AG09309 (cell line): ENCODE data around the gene DPYD.

Experiments used
- DNase-seq: peaks from one replicate; pipeline ENCODE4 v3.0.0-alpha.2; 2010; ENCODE audit warnings: low read depth
- H3K4me3 ChIP-seq: 2 replicates; pipeline ENCODE4 v1.5.1; 2011; ENCODE audit warnings: mild to moderate bottlenecking, low read depth, low read length, moderate library complexity; ENCODE audit not compliant: control insufficient read depth
- CTCF ChIP-seq: IDR thresholded peaks from 2 replicates; pipeline ENCODE4 v1.5.1; 2011; ENCODE audit warnings: mild to moderate bottlenecking, low read depth, low read length, inconsistent platforms; ENCODE audit not compliant: insufficient read depth, control insufficient read depth; ENCODE audit errors: missing control alignments

DPYD gene

GRCh38 chr1:97712980-97713379, 207.9 kb downstream of the DPYD start:
- TF ChIP-seq CTCF, result no peak
- H3K4me3 ChIP-seq, result no peak overlapping the region
- no peak for DNase-seq

DNA sequence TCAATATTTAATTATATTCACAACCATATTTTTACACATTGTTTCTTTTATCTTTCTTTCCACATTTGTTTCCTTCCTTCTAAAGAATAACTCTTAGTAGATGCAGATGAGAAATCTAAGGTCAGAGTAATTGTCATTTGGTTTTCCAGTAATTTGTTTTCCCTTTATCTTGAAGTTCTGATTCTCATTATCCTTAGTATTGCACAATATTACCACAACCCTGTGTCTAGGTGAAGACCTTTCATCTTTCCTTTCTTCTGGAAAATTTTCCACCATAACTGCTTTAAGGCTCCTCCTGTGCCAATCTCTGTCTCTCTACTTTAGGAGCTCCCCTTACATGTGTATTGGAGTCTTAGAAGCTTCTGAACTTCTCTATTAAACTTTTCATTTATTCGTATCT, 209.0 kb downstream of the DPYD start:
- TF ChIP-seq CTCF, result no peak
- no peak overlapping the region for H3K4me3 ChIP-seq
- no peak for DNase-seq

DNA sequence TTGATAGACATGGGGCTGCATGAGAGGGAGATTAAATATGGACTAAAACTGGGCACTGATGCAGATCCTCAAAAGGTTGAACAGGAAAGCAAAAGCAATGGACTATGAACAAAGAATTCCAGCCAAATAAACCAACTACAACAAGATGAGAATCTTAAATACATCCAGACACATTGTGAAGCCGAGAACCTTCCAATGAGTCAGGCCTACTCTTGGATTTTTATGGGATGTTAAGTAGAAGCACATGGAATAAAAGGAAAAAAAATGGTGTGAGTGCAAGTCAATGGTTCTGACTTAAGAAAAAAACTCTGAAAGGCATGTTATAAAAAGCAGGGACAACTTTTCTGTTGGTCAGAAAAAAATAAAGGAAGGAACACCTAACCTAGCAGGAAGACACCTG, 227.2 kb downstream of the DPYD start:
- TF ChIP-seq CTCF, result no peak
- peak; percentile 52 for DNase-seq
- H3K4me3 ChIP-seq, result no peak overlapping the region

GRCh38 chr1:97691325-97691724, 229.5 kb downstream of the DPYD start:
- no peak for TF ChIP-seq CTCF
- no peak for DNase-seq
- H3K4me3 ChIP-seq, result no peak overlapping the region

DNA sequence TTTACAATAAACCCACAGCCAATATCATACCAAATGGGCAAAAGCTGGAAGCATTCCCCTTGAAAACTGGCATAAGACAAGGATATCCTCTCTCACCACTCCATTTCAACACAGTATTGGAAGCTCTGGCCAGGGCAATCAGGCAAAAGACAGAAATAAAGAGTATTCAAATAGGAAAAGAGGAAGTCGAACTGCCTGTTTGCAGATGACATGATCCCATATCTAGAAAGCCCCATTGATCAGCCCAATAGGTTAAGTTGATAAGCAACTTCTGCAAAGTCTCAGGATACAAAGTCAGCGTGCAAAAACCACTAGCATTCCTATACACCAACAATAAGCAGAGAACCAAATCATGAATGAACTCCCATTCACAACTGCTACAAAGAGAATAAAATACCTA, 235.5 kb downstream of the DPYD start:
- TF ChIP-seq CTCF, result no peak
- H3K4me3 ChIP-seq, result no peak overlapping the region
- no peak for DNase-seq

DNA sequence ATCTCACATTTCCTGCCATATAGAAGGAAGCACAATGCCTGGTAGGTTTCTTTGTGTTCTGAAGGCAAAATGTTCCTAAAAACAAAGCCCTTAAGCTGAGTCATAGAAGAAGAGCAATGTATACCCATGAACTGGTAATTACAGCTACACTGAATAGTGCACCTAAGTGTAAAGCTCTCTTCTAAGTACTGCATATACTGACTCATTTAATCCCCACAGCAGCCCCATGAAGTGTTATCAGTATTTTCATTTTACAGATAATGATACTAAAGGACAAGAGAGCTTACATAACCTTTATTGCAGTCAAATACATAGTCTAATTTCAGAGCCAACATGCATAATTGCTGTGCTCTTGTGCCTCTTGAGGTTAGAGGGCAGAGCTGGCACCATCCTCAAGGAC, 239.9 kb downstream of the DPYD start:
- no peak for DNase-seq
- TF ChIP-seq CTCF, result no peak
- no peak overlapping the region for H3K4me3 ChIP-seq

DNA sequence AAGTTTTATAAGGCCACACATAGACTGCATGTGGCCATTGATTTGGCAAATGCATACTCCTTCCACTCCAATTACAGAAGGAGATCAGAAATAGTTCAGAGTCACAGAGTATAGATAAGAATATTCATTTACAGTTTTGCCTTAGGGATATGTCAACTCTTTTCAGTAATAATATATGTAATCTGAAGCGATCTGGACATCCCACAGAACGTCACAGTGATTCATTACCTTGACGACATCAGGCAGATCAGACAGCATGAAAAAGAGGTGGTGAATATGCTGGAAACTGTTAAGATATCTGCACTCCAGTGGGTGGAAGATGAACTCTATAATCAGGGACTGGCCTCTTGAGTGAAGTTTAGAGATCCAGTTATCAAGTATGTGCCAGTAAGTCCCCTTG, 240.4 kb downstream of the DPYD start:
- DNase-seq, result no peak
- H3K4me3 ChIP-seq, result no peak overlapping the region
- no peak for TF ChIP-seq CTCF
